AG04450 (cell line): Measurements from ENCODE around the gene UEVLD. TPM values are rescaled to one million over a fixed set of nuclear protein-coding genes. Genes with fewer than 3 reads are reported as not detected.

Experiments
- CTCF ChIA-PET: fragments of 300-600, 350-600 bp; formaldehyde crosslinking; extraction: SDS; loops from one replicate; lab custom pipeline; 2022; ENCODE audit warnings: antibody characterized with exemption, inconsistent platforms; lab: Charles Lee
- POLR2A ChIA-PET: fragments of 350-600 bp; formaldehyde crosslinking; extraction: SDS; loops from one replicate; lab custom pipeline; 2021; ENCODE audit warnings: antibody characterized with exemption, inconsistent platforms; lab: Yijun Ruan, JAX
- DNase-seq: peaks from one replicate; pipeline ENCODE4 v3.0.0-alpha.2; 2011; ENCODE audit warnings: low read depth, low spot score
- H3K27ac ChIP-seq: one replicate; pipeline ENCODE4 v1.5.1; 2012; ENCODE audit warnings: low read depth, low read length, control low read depth
- H3K27me3 ChIP-seq: one replicate; pipeline ENCODE4 v1.6.0; 2012; ENCODE audit warnings: low read length; ENCODE audit not compliant: control insufficient read depth, insufficient read depth
- H3K4me3 ChIP-seq: 2 replicates; pipeline ENCODE4 v1.5.1; 2011; ENCODE audit warnings: mild to moderate bottlenecking, low read depth, low read length, control low read depth
- H3K9me3 ChIP-seq: 2 replicates; pipeline ENCODE4 v1.5.1; 2012; ENCODE audit warnings: low read length; ENCODE audit not compliant: control insufficient read depth, insufficient read depth
- CTCF ChIP-seq: IDR thresholded peaks from 2 replicates; pipeline ENCODE4 v1.5.1; 2011; ENCODE audit warnings: low read depth, low read length, control low read depth, inconsistent platforms
- polyA plus RNA-seq: library from polyadenylated mRNA; depleted of rRNA; stranded (reverse); fragments of >200 nt; gene quantifications from 2 replicates; pipeline ENCODE4 v1.2.3, GENCODE V29; 2011

UEVLD gene
- polyA plus RNA-seq, 1 experiment, result 27.6 TPM

- H3K27ac ChIP-seq, result peak within 1 kb of the TSS; percentile 88
- ChIA-PET POLR2A (interaction anchor here (0.6 to 1.6 kb wide), 4 partner anchors 16 to 194 kb away, joined by 3 to 6 read pairs (median 4); partner anchors contain the start of gene LDHA), CTCF (interaction anchor here (0.7 to 1.6 kb wide), 5 partner anchors 195 to 283 kb away, joined by 3 to 9 read pairs (median 4); no protein-coding TSS in a partner anchor)
- H3K9me3 ChIP-seq, result no peaks in the 10 kb centered on the region; the same call in 1 of the 2 replicates
- no peak for TF ChIP-seq CTCF
- no peaks in the 10 kb centered on the region for H3K27me3 ChIP-seq
- peak; percentile 82 for DNase-seq
- H3K4me3 ChIP-seq, result peak within 1 kb of the TSS; percentile 73
Measured at GRCh38 chr11:18526521-18527296, 61.8 kb downstream of the UEVLD start, which contains the start of gene TSG101. TSS of gene TSG101 (minus strand) at chr11:18526942. CDS start at chr11:18526816, 126 bp downstream.

DNA sequence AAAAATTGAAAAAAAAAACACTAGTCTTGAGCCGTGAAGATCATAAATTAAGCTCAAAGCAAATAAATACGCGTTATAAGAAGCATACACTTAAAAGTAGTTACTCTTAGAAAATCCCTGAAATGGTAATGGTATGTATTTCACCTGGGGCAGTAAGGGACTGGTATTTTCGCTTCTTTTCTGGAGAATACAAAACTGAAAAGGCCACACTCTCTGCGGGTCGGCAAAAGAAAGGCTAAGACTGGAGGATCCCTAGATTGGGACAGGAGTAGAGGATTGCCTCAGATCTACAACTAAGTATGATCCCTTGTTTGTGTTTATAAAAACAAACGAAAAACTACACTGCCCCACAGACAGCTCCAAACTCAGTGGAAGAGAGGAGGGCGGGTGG, 62.4 kb downstream of the UEVLD start:
- ChIA-PET POLR2A (interaction anchor here (1.3 to 1.6 kb wide), 3 partner anchors 15 to 132 kb away, joined by 3 to 6 read pairs (median 5); partner anchors contain the start of gene LDHA), CTCF (interaction anchor here (0.8 to 1.6 kb wide), 4 partner anchors 202 to 282 kb away, joined by 3 to 9 read pairs (median 4); no protein-coding TSS in a partner anchor)
- peak overlapping the region; percentile 88 for H3K27ac ChIP-seq
- H3K4me3 ChIP-seq, result peak overlapping the region; percentile 73
- DNase-seq, result no peak
- no peak for TF ChIP-seq CTCF
- no peaks in the 10 kb centered on the region; the same call in 1 of the 2 replicates for H3K9me3 ChIP-seq
- no peaks in the 10 kb centered on the region for H3K27me3 ChIP-seq

DNA sequence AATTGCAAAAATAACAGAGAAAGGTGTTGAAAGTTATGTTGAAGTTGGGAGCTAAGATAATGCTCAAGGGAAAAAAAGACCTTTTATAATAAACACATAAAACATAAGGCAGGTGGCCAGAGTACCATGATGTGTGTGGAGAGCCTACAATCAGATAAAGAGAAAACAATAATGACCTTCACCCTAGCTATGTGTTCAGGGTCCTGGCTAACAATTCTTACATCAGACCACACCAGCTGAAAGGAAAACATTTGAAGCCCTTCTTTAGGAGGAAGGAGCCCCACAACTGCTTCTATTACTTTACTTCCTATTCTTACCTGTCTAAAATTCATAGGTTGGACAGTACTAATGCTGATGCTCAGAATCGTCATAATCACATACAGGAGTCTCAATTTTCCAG, 64.3 kb downstream of the UEVLD start:
- no peak for DNase-seq
- Histone ChIP-seq H3K27me3 (no peaks in the 10 kb centered on the region), H3K9me3 (no peaks in the 10 kb centered on the region; the same call in 1 of the 2 replicates), H3K4me3 (no peak overlapping the region), H3K27ac (no peak overlapping the region)
- POLR2A ChIA-PET, result no interaction called here
- TF ChIP-seq CTCF, result no peak
- CTCF ChIA-PET, result interaction anchor here (1.2 to 1.6 kb wide), 3 partner anchors 207 to 409 kb away, joined by 4 to 7 read pairs (median 6); no protein-coding TSS in a partner anchor

DNA sequence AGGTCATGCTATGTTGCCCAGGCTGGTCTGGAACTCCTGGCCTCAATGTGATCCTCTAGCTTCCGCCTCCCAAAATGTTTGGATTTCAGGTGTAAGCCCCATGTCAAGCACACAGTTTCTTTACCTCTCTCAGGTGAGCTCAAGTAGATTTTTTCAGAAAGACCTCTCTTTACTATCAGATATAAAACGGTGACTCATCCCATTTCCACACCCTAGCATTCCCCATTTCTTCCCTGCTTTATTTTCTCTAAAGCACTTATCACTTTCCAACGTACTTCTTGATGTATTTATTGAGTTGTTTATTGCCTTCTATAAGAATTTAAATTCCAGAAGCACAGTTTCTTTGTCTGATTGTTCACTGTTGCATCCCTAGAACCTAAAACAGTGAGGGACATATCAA, 65.5 kb downstream of the UEVLD start:
- Histone ChIP-seq H3K9me3 (no peaks in the 10 kb centered on the region; the same call in 1 of the 2 replicates), H3K4me3 (no peak overlapping the region), H3K27ac (no peak overlapping the region), H3K27me3 (no peaks in the 10 kb centered on the region)
- TF ChIP-seq CTCF, result no peak
- ChIA-PET POLR2A (no interaction called here), CTCF (interaction anchor here (0.9 to 1.1 kb wide), 2 partner anchors 10 to 18 kb away, joined by 3 to 4 read pairs; no protein-coding TSS in a partner anchor)
- no peak for DNase-seq
